ENCODE results near the gene NUB1.

The NUB1 gene

GRCh38 chr7:151389096-151389767, 47.6 kb downstream of the NUB1 start:
- TF ChIP-seq CTCF (conservative IDR thresholded peaks at IDR 0.05; ENCODE audit: control insufficient read depth, insufficient read depth, low read depth, low read length): no peak
- no peak overlapping the region for H3K4me3 ChIP-seq (ENCODE audit: control insufficient read depth, low read depth, low read length)
- no peak for DNase-seq (ENCODE audit: low read depth)

GRCh38 chr7:151389768-151390597, 48.4 kb downstream of the NUB1 start:
- TF ChIP-seq CTCF (conservative IDR thresholded peaks at IDR 0.05; ENCODE audit: control insufficient read depth, insufficient read depth, low read depth, low read length): no peak
- no peak for DNase-seq (ENCODE audit: low read depth)
- no peak overlapping the region for H3K4me3 ChIP-seq (ENCODE audit: control insufficient read depth, low read depth, low read length)

- no peak overlapping the region for H3K4me3 ChIP-seq (ENCODE audit: control insufficient read depth, low read depth, low read length)
- DNase-seq (ENCODE audit: low read depth): no peak
- TF ChIP-seq CTCF (conservative IDR thresholded peaks at IDR 0.05; ENCODE audit: control insufficient read depth, insufficient read depth, low read depth, low read length): no peak
Measured at GRCh38 chr7:151390598-151391357, 49.2 kb downstream of the NUB1 start.

GRCh38 chr7:151391358-151391730, 49.7 kb downstream of the NUB1 start:
- no peak overlapping the region for H3K4me3 ChIP-seq (ENCODE audit: control insufficient read depth, low read depth, low read length)
- TF ChIP-seq CTCF (conservative IDR thresholded peaks at IDR 0.05; ENCODE audit: control insufficient read depth, insufficient read depth, low read depth, low read length): no peak
- no peak for DNase-seq (ENCODE audit: low read depth)

GRCh38 chr7:151392002-151392401, 50.4 kb downstream of the NUB1 start:
- DNase-seq (ENCODE audit: low read depth): no peak
- no peak overlapping the region for H3K4me3 ChIP-seq (ENCODE audit: control insufficient read depth, low read depth, low read length)
- no peak for TF ChIP-seq CTCF (conservative IDR thresholded peaks at IDR 0.05; ENCODE audit: control insufficient read depth, insufficient read depth, low read depth, low read length)

- no peak overlapping the region for H3K4me3 ChIP-seq (ENCODE audit: control insufficient read depth, low read depth, low read length)
- TF ChIP-seq CTCF (conservative IDR thresholded peaks at IDR 0.05; ENCODE audit: control insufficient read depth, insufficient read depth, low read depth, low read length): no peak
- DNase-seq (ENCODE audit: low read depth): no peak
Measured at GRCh38 chr7:151392426-151392825, 50.8 kb downstream of the NUB1 start.

Data from fibroblast of mammary gland (primary cell).